GM11168 (cell line): ENCODE measurements around the gene TXLNG.
"Not testable (repeated sequence)": the region's sequence is repeated elsewhere in the genome, so short reads cannot be mapped to it uniquely, and the experiment has no call there.

ENCODE experiments used
- in situ Hi-C: fragments of 300-500 bp; cut with MboI; formaldehyde crosslinking; loops from one replicate; pipeline ENCODE4 v1.12.0; 2022; ENCODE audit warnings: low sequenced_read_pairs; ENCODE audit not compliant: unreplicated experiment

TXLNG gene

GRCh38 chrX:16836371-16836770, 50.1 kb downstream of the TXLNG start:
- in situ Hi-C loops: no loop called here

- in situ Hi-C loops: no loop called here
Observed at GRCh38 chrX:16838202-16839066, 52.2 kb downstream of the TXLNG start.

- in situ Hi-C loops: no loop called here
Observed at GRCh38 chrX:16839219-16839851, 53.1 kb downstream of the TXLNG start.

- in situ Hi-C loops: no loop called here
Observed at GRCh38 chrX:16839852-16840460, 53.7 kb downstream of the TXLNG start.

- in situ Hi-C loops: no loop called here
Observed at GRCh38 chrX:16842684-16843083, 56.4 kb downstream of the TXLNG start.

- in situ Hi-C loops: no loop called here
Observed at GRCh38 chrX:16843208-16843909, 57.1 kb downstream of the TXLNG start.

GRCh38 chrX:16845686-16846085, 59.4 kb downstream of the TXLNG start:
- in situ Hi-C loops: no loop called here

- in situ Hi-C loops: no loop called here
Observed at GRCh38 chrX:16848541-16848940, 62.3 kb downstream of the TXLNG start.

GRCh38 chrX:16851421-16851820, 65.2 kb downstream of the TXLNG start:
- in situ Hi-C loops: no loop called here

- in situ Hi-C loops: no loop called here
Observed at GRCh38 chrX:16851827-16852226, 65.6 kb downstream of the TXLNG start.

GRCh38 chrX:16852617-16853179, 66.4 kb downstream of the TXLNG start:
- in situ Hi-C loops: no loop called here

- in situ Hi-C loops: no loop called here
Observed at GRCh38 chrX:16853537-16853936, 67.3 kb downstream of the TXLNG start.

- in situ Hi-C loops: no loop called here
Observed at GRCh38 chrX:16855363-16856075, 69.3 kb downstream of the TXLNG start.

- in situ Hi-C loops: not testable (repeated sequence)
Observed at GRCh38 chrX:16856076-16856404, 69.8 kb downstream of the TXLNG start.

- in situ Hi-C loops: no loop called here
Observed at GRCh38 chrX:16856744-16857143, 70.5 kb downstream of the TXLNG start.

GRCh38 chrX:16862829-16863228, 76.6 kb downstream of the TXLNG start:
- in situ Hi-C loops: no loop called here

- in situ Hi-C loops: no loop called here
Observed at GRCh38 chrX:16867947-16868346, 81.7 kb downstream of the TXLNG start.

- in situ Hi-C loops: no loop called here
Observed at GRCh38 chrX:16868920-16869319, 82.7 kb downstream of the TXLNG start.

- in situ Hi-C loops: no loop called here
Observed at GRCh38 chrX:16869393-16870094, 83.3 kb downstream of the TXLNG start.
